ENCODE data around the gene CIAO2A. TPM values are rescaled to one million over a fixed set of nuclear protein-coding genes. Genes with fewer than 3 reads are reported as not detected.
"Not testable (repeated sequence)": the region's sequence is repeated elsewhere in the genome, so short reads cannot be mapped to it uniquely, and the experiment has no call there.

CIAO2A gene
- polyA plus RNA-seq, 4 donors = 53.3 to 119 (median 87.9) TPM

DNA sequence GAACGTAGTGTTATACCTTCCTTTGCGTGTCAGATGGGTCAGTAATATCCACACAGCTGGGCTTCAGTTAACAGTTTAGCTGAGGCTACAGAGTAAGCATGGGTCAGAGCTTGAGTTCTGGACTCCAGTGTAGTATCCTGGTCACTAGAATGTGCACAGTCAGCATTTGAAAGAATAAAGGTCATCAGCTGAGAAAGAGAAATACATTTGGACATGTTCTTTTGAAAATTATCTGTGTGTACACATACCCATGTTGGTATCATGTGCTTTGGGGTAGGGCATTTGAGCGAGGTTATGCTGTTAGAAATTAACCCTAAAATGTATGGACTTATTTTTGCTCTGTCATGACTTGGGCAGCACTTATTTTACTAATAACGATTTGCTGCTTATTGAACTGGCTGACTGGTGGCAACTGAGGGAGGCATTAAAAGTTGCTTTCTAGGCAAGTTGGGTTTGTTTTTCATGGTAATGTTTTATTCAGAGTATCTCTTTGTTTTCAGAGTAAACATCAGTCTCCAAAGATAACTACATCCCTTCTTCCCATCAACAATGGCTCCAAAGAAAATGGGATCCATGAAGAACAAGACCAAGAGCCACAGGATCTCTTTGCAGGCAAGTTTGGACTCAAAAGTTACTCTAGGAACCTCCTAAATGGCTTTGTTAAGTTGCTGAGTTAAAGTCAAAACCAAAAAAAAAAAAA, 18.6 kb upstream of the CIAO2A start:
- no peak for DNase-seq (ENCODE audit: low read depth in 4 of 4, low spot score in 3 of 4)

DNA sequence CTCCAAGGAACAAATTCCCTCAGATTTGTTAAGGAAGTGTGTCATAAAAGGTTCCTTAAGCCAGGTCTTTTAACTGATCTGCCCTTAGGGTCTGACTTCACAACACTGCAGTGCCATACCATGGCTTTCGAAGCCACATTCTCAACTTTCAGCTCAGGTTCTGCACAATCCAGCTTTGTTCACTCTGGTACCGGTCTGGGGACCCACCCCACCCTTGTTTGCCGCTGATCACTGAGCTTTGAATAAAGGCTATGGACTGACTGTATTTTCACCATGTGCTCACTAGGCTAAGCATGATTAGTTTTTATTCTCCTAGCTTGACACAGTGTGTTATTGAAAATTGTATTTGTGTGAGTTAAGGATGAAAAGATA, 18.0 kb upstream of the CIAO2A start:
- no peak for DNase-seq (ENCODE audit: low read depth in 4 of 4, low spot score in 3 of 4)

DNA sequence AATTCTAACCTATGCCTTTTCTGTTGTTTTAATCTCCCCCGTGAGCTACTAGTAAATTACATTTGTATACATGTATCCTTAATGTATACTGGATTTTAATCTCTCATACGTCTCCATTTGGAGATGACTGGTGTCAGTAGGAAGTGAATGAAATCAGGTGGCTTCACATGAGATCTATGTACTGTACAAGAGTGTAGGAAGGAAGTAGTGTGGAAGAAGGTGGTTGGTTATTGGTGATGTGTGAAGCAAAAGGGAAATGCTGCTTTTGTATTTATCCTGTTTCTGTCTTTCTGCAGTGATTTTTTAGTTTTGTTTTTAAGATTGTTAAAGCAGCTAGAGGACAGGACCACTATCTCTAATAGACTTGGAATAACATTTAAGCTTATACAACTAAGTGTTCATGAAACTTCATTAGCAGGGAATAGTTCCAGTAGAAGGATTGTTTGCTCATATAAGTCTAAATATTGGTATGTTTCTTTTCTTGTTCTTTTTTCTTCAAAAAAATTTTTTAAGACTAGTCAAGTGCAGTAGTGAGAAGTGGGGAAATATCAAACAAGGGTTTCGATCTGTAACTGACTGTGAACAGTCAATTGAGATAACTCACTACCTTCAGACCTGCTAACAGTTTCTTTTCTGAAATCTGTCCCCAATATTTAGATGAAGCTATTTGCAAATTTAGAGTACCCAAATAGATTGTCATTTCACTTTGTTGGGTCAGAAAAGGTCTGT, 17.5 kb upstream of the CIAO2A start:
- DNase-seq (ENCODE audit: low read depth in 4 of 4, low spot score in 3 of 4) = no peak

DNA sequence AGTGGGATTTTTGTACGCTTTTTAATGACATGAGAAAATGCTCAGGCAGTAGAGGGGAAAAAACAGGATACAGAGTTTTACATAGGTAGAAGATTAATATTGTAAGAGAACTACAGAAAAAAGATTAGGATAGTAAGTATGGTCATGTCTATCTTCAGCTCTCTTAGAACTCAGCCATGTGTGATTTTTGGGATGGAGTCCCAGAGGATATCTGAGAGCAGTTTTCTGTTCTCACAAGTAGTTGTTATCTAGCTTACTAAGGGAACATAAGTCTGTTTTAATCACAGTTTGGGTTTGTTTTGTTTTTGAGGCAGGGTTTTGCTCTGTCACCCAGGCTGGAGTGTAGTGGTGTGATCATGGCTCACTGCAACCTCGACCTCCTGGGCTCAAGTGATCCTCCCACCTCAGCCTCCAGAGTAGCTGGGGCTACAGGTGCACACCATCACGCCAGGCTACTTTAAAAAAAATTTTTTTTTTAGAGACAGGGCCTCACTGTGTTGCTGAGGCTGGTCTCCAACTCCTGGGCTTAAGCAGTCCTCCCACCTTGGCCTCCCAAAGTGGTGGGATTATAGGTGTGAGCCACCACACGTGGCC, 16.6 kb upstream of the CIAO2A start:
- not testable (repeated sequence) for DNase-seq (ENCODE audit: low read depth in 4 of 4, low spot score in 3 of 4)

DNA sequence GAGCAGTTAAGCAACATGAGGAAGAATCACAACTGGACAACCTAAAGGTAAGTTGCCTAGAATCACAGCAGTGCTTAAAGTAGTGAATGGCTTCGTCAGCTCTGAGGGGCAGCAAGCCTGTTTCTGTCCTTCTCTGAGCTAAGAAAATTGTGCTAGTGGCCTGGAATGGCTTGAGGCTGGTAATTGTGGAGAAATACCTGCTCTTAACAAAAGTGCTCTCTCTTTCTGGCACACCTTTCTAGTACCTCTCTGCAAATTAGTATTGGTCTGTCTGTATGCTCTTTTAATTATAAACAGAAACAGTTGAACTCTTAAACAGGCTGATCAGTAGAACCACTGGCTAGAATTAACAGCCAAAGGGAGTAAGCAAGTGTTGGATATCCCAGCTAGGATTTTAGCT, 13.7 kb upstream of the CIAO2A start:
- no peak for DNase-seq (ENCODE audit: low read depth in 4 of 4, low spot score in 3 of 4)

DNA sequence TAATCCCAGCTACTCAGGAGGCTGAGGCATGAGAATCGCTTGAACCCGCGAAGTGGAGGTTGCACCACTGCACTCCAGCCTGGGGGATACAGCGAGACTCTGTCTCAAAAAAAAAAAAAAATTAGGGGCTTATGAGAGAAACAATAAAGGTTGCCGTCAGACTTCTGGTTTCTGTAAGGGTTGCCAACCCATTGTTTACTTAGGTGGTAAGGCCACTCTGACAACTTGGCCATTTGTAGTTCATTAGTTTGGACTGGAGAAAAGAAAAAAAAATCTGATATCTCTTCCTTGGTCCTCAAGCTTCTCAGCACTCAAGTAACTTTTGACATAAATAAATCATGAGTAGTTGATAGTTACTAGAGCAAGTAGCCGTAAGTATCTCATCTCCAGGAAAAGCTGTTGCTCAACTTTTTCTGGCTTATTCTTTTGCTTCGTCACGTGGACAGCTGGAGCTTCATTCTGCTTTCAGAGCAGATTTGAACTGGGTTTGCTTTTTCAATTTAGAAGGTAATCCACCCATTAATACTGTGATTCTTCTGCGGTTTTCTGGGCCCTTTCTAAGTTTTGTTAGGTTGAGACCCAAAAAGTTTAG, 11.6 kb upstream of the CIAO2A start:
- no peak for DNase-seq (ENCODE audit: low read depth in 4 of 4, low spot score in 3 of 4)

DNA sequence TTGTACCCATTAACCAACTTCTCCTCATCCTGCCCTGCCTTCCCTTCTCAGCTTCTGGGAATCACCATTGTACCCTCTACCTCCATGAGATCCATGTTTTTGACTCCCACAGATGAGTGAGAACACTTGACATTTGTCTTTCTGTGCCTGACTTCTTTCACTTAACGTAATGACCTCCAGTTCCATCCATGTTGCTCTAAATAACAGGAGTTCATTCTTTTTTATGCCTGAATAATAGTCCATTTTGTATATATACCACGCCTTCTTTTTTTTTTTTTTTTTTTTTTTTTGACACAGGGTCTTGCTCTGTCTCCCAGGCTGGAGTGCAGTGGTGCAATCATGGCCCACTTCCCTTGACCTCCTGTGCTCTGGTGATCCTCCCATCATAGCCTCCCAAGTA, 8.9 kb upstream of the CIAO2A start:
- no peak for DNase-seq (ENCODE audit: low read depth in 4 of 4, low spot score in 3 of 4)

DNA sequence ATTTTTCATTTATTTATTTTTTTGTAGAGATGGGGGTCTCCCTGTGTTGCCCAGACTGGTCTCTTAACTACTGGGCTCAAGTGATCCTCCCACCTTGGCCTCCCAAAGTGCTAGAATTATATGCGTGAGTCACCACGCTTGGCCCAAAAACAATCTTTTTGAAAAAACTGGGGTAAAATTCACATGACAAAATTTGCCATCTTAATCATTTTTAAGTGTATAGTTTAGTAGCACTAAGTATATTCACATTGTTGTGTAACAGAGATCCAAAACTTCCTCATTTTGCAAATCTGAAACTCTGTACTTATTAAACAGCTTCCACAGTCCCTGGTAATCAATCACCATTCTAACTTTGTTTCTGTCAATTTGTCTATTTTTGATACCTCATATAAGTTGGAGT, 7.3 kb upstream of the CIAO2A start:
- no peak for DNase-seq (ENCODE audit: low read depth in 4 of 4, low spot score in 3 of 4)

DNA sequence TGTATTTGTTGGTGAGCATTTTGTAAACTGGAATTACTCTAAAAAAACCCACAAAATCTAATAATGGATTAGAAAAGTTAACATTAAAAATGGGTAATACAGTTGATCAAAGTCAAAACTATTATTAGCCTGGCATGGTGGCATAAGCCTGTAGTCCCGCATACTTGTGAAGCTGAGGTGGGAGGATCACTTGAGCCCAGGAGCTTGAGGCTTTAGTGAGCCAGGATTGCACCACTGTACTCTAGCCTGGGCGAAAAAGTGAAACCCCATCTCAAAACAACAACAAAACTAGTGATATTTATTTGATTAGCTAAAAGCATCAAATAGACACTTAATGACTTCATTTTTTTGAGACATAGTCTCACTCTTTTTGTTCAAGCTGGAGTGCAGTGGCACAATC, 5.7 kb upstream of the CIAO2A start:
- DNase-seq (ENCODE audit: low read depth in 4 of 4, low spot score in 3 of 4) = no peak

DNA sequence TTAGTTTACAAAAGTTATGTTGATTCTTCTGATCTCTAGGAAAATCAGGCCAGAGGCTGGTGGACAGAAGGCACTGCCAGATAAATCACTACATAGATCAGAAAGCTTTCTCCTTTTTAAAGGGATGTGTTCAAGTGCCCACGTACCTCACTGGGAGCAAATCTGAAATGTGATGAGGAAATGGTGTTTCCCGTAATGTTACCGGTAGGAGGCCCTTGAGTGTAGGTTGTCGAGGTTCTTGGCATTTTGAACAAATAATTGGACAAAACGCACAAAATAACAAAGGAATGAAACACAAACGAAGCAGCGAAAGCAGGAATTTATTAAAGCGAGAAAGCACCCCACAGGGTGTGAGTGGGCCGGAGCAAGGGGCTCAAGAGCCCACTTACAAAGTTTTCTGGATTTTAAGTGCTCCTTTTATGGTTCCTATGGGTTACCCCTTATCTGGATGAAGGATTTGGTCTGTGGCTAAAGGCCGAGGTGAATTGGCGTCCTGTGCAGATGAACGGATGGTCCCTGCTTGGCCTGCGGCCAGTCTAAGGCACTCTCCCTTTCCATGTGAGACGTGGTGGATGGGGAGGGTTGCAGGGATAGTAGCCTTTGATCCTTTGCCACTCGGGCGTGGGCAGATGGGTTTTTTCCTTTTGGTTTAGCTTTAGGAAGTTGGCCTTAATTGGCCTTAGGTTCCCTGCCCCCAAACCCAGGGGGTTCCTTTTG, 3.2 kb upstream of the CIAO2A start:
- DNase-seq (ENCODE audit: low read depth in 4 of 4, low spot score in 3 of 4) = no peak

DNA sequence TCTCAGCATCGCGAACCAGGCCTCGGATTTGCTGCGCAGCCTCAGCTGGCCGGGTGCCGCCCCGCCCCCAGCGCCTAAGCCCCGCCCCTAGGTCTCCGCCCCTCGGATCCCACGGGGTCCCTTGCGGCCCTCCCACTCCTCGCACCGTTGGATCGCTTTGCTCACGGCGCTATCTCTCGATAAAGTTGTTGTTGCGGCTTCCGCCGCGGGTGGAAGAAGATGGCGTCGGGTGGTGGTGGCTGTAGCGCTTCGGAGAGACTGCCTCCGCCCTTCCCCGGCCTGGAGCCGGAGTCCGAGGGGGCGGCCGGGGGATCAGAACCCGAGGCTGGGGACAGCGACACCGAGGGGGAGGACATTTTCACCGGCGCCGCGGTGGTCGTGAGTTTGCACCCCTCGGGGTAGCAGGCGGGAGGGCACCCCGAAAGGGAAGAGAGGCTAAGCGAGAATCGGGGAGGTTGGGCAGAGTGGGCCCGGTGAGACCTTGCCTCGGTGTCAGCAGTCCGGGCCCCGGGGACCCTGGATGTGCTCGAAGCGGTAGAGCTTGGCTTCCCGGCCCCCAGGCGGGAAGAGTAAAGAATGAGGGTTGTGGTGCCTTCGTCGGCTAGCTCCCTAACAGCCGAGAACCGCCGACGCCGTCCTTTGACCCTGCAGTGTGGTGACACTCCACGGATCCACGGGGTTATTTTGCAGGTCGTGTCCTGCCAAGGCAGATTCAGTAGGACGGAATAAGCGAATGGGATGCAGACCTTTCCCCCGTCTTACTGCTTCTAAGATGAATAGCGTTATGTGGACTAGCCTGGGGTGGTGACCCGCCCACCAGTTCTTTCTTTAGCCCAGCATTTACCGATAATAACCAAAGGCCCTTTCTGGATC, 2.4 kb upstream of the CIAO2A start, which contains the start of gene SNX1:
TSS of gene SNX1 (plus strand) at position 188 of the 873 bp plus-strand sequence. CDS start at position 220, 32 bp downstream.
- peak; percentile 82 to 92 (median 88) for DNase-seq (ENCODE audit: low read depth in 4 of 4, low spot score in 3 of 4)

DNA sequence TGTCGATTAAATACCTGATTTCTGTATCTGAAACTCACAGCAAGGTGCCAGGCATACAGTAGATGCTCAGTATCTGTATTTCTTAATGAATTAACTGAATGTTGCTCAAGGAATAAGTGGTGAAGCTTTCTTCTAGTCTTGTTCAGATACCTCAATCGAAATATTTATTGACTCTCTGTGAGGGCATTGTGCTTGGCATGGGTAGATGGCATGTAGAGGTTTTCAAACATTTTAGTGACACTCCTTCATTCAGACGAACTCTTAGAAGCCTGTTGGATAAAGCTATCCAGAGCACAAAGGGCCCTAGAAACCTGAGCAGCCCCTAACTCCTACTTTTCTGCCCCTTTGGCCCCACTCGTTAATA, 1.8 kb upstream of the CIAO2A start:
- DNase-seq (ENCODE audit: low read depth in 4 of 4, low spot score in 3 of 4) = no peak

DNA sequence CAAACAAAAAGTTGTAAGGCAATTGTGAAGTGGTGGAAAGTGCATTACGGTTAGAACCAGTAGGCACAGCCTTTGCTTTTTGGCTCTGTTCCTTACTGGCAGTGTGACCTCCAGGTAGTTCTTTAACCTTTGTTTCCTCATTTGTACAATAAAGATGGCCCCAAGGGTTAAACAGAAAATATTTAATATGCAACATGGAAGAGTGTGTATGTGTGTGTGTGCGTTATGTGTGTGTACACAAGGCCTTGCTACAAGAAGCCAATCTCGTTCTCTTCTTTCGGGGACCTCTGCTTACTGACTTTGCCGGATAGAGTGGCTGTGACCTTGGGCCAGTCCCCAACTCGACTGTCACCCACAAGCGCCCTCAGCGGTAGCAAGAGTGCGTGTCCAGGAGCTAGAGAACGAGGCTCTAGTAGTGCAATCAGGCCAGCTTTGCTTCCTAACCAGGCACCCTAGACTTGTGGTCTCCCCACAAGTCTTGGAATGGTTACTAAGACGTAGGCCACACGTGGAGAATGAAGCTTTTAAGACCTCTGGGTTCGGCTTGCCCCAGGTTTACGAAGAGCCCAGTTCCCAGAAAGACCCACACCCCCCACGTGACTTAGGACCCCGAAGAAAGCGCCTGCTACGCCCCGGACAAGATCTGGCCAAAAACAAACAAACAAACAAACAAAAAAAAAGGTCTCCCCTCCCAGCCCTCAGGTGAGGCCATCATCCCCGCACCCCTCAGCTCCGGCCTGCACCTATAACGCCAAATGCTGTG, 593 bp downstream of the CIAO2A start:
- peak in 1 of 4 donors; percentile 51 for DNase-seq (ENCODE audit: low read depth in 4 of 4, low spot score in 3 of 4)

DNA sequence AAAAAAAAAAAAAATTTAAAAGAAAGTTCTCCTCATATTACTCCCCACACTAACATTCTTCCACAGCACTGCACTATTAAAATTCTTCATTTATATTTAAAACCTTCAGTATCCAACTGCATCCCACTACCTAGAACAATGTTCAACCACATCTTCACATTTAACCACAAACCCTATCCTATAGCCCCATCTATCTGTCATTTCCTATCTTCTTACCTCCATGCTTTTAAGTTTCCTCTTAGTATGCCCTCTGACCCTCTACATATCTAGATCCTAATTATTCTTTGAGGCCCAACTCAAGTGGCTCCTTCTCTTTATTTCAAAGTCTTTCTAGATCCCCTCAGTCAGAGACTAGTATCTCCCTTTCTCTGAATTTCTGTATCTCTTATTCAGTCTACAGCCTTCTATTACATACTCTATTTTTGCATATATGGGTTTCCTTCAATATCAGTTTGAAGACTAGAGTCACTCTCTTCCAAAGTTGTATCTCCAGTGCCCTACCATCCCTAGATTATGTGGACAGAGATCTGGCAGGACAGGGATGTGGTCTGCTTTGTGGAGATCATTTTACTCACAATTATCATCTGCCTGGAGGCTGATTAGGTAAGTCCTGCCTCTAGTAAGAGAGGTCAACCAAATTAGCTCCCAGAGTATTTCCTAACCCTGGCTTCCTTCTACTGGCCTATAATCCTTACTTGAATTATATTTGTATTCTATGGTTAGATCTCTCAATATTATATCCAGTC, 1.4 kb downstream of the CIAO2A start:
- DNase-seq (ENCODE audit: low read depth in 4 of 4, low spot score in 3 of 4) = no peak

DNA sequence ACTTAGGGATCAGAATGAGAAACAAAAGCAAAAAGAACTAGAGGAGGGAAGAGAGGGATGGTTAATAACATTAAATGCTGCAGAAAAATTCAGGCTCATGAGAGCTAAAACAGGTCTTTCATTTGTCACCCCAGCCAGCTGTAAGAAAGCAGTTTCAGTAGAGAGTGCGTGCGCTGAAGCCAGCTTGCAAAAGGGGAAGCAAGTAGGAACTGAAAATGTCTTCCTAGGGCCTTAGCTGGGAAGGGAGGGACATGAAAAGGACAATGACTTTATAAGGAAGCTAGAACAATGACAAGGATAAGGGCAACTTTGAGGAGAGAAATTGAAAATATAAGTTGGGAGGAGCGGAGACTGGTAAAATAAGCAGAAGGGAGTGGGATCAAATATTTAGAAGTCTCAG, 3.1 kb downstream of the CIAO2A start:
- no peak for DNase-seq (ENCODE audit: low read depth in 4 of 4, low spot score in 3 of 4)

DNA sequence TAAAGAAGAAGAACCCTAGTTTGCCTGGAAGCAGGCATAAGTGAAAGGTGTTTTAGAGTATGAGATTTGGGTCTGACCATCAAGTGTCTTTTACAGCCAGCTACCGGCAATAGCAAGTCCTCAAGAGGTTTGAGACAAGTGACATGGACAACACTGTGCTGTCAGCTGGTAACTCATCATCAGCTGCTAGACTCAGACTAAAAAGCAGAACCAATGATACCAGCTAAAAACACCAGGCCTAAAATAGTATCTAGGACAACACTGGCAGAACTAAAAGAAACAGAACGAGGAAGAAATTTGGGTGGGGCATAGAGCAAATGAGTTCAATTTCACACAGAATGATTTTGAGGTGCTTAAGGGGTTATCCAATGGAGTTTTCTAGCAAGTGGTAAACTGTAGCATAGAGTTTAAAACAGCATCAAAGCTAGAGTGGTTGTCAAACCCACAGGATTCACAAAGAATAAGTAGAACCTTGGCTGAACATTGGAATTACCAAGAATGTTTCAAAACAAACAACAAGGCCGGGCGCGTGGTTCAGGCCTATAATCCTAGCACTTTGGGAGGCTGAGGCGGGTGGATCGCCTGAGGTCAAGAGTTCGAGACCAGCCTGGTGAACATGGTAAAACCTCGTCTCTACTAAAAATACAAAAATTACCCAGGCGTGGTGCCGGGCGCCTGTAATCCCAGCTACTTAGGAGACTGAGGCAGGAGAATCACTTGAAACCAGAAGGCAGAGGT, 3.9 kb downstream of the CIAO2A start:
- DNase-seq (ENCODE audit: low read depth in 4 of 4, low spot score in 3 of 4) = no peak

DNA sequence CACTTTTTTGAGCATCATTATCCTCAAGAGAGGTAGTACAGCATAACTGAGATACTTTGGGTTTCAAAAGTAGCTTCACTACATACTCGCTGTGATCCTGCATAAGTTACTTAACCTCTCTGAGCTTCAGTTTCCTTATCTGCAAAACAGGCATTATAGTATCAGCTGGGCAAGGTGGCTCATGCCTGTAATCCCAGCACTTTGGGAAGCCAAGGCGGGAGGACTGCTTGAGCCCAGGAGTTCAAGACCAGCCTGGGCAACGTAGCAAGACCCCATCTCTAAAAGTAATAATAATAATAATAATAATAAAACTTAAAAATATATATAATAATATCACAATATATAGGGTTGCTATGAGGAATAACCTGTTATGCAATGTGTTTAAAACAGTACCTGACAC, 10.9 kb downstream of the CIAO2A start:
- DNase-seq (ENCODE audit: low read depth in 4 of 4, low spot score in 3 of 4) = no peak

DNA sequence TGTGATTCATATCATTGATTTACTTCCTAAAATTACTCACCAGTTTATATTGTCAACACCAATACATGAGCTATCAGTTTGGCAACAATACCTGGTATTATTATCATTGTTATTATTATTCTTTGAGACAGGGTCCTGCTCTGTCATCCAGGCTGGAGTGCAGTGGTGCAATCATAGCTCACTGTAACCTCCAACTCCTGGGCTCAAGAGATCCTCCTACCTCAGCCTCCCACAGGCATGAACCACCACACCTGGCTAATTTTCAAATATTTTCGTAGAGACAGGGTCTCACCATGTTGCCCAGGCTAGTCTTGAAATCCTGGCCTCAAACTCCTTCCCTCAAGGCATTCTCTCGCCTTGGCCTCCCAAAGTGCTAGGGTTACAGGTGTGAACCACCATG, 20.1 kb downstream of the CIAO2A start:
- DNase-seq (ENCODE audit: low read depth in 4 of 4, low spot score in 3 of 4) = not testable (repeated sequence)

Data from left renal pelvis (tissue), 4 donors.